Liver (tissue), 9 donors: Measurements from ENCODE around the gene IQGAP2. TPM values are rescaled to one million over a fixed set of nuclear protein-coding genes. Genes with fewer than 3 reads are reported as not detected.

ENCODE experiments used
- DNase-seq: peaks from one replicate; pipeline ENCODE4 v3.0.0-alpha.2; 2017; ENCODE audit warnings: low spot score
- H3K27ac ChIP-seq, 2 donors: one replicate each; pipeline ENCODE4 v1.7.0; 2013; ENCODE audit warnings: inconsistent platforms in 2 of 2, low read length in 2 of 2, control low read depth in 1 of 2, low read depth in 1 of 2, mild to moderate bottlenecking in 1 of 2
- H3K27me3 ChIP-seq, 4 donors: one replicate each; pipeline versions ENCODE4 v1.6.1 to v1.7.0; 2013; ENCODE audit warnings: low read length in 3 of 4, inconsistent platforms in 1 of 4, mild to moderate bottlenecking in 1 of 4, moderate library complexity in 1 of 4; ENCODE audit not compliant: control insufficient read depth in 4 of 4, insufficient read depth in 4 of 4
- H3K36me3 ChIP-seq, 4 donors: one replicate each; pipeline versions ENCODE4 v1.6.1 to v1.7.0; 2013; ENCODE audit warnings: low read length in 3 of 4, mild to moderate bottlenecking in 3 of 4, low read depth in 1 of 4, moderate library complexity in 1 of 4; ENCODE audit not compliant: control insufficient read depth in 4 of 4, insufficient read depth in 3 of 4
- H3K4me1 ChIP-seq, 4 donors: one replicate each; pipeline versions ENCODE4 v1.6.1 to v1.7.0; 2013; ENCODE audit warnings: low read length in 3 of 4, mild to moderate bottlenecking in 3 of 4, moderate library complexity in 1 of 4; ENCODE audit not compliant: control insufficient read depth in 4 of 4, insufficient read depth in 4 of 4
- H3K4me3 ChIP-seq, 3 donors: one replicate each; pipeline versions ENCODE4 v1.6.1 to v1.7.0; 2013; ENCODE audit warnings: low read length in 3 of 3, control low read depth in 1 of 3, low read depth in 1 of 3, mild to moderate bottlenecking in 1 of 3
- H3K9ac ChIP-seq, 2 donors: one replicate each; pipeline ENCODE4 v1.7.0; 2013; ENCODE audit warnings: low read length in 2 of 2, mild to moderate bottlenecking in 2 of 2, moderate library complexity in 2 of 2, control low read depth in 1 of 2, low read depth in 1 of 2
- H3K9me3 ChIP-seq, 4 donors: one replicate each; pipeline versions ENCODE4 v1.6.1 to v1.7.0; 2013; ENCODE audit warnings: low read length in 3 of 4; ENCODE audit not compliant: control insufficient read depth in 4 of 4
- EGR1 ChIP-seq, 2 donors: IDR thresholded peaks; 2 replicates each; pipeline ENCODE4 v1.6.1; 2016 to 2018; ENCODE audit warnings: antibody characterized with exemption in 2 of 2, low read depth in 2 of 2
- FOXA1 ChIP-seq: IDR thresholded peaks from 2 replicates; pipeline ENCODE4 v1.6.1; 2016; ENCODE audit warnings: antibody characterized with exemption
- FOXA2 ChIP-seq: IDR thresholded peaks from 2 replicates; pipeline ENCODE4 v1.6.1; 2016; ENCODE audit warnings: antibody characterized with exemption
- GABPA ChIP-seq, 2 donors: IDR thresholded peaks in 1 of 2; conservative IDR thresholded peaks in 1 of 2; 2 replicates each; pipeline ENCODE4 v1.6.1; 2016; ENCODE audit warnings: antibody characterized with exemption in 2 of 2, mild to moderate bottlenecking in 1 of 2, moderate library complexity in 1 of 2
- HNF4A ChIP-seq, 2 donors: conservative IDR thresholded peaks; 2 replicates each; pipeline ENCODE4 v1.6.1; 2016; ENCODE audit warnings: antibody characterized with exemption in 2 of 2, mild to moderate bottlenecking in 2 of 2
- HNF4G ChIP-seq: IDR thresholded peaks from 2 replicates; pipeline ENCODE4 v1.6.1; 2016; ENCODE audit warnings: antibody characterized with exemption
- JUND ChIP-seq, 2 donors: IDR thresholded peaks; 2 replicates each; pipeline ENCODE4 v1.6.1; 2016; ENCODE audit warnings: antibody characterized with exemption in 2 of 2
- MAX ChIP-seq: IDR thresholded peaks from 2 replicates; pipeline ENCODE4 v1.6.1; 2016; ENCODE audit warnings: antibody characterized with exemption
- NR2F2 ChIP-seq: IDR thresholded peaks from 2 replicates; pipeline ENCODE4 v1.6.1; 2016; ENCODE audit warnings: antibody characterized with exemption
- RAD21 ChIP-seq, 2 donors: IDR thresholded peaks; 2 replicates each; pipeline ENCODE4 v1.6.1; 2016; ENCODE audit warnings: antibody characterized with exemption in 2 of 2, mild to moderate bottlenecking in 2 of 2
- REST ChIP-seq: IDR thresholded peaks from 2 replicates; pipeline ENCODE4 v1.6.1; 2016; ENCODE audit warnings: antibody characterized with exemption, mild to moderate bottlenecking
- RXRA ChIP-seq, 2 donors: IDR thresholded peaks; 2 replicates each; pipeline ENCODE4 v1.6.1; 2017 to 2018; ENCODE audit warnings: antibody characterized with exemption in 2 of 2, mild to moderate bottlenecking in 1 of 2
- SP1 ChIP-seq: IDR thresholded peaks from 2 replicates; pipeline ENCODE4 v1.6.1; 2018; ENCODE audit warnings: antibody characterized with exemption, mild to moderate bottlenecking
- TAF1 ChIP-seq: conservative IDR thresholded peaks from 2 replicates; pipeline ENCODE4 v1.6.1; 2016; ENCODE audit warnings: antibody characterized with exemption, mild to moderate bottlenecking
- YY1 ChIP-seq: IDR thresholded peaks from 2 replicates; pipeline ENCODE4 v1.6.1; 2016; ENCODE audit warnings: antibody characterized with exemption, mild to moderate bottlenecking
- WGBS: extraction: QIAGEN DNeasy Blood & Tissue Kit; methylation state at CpG from one replicate; pipeline ENCODE4 v1.1.7; 2013; 5-methylcytosine and 5-hydroxymethylcytosine counted together
- polyA plus RNA-seq, 2 donors: library from polyadenylated mRNA; stranded (reverse) in 1 of 2; unstranded in 1 of 2; fragments of 200-250 nt in 1 of 2; fragments of >200 nt in 1 of 2; fragmentation: Nextera tagmentation in 1 of 2; extraction: Ambion mirVana in 1 of 2; gene quantifications; one replicate each; pipeline versions ENCODE4 v1.2.1 to v1.2.3, GENCODE V29; 2013 to 2015
- total RNA-seq, 2 donors: library from RNA; depleted of rRNA; stranded (reverse); fragments of >200 nt; gene quantifications; one replicate each; pipeline ENCODE4 v1.2.3, GENCODE V29; 2014
- TF ChIP-seq, protein P1 (sequence below): IDR thresholded peaks from 2 replicates; pipeline ENCODE4 v1.6.1; 2016; ENCODE audit warnings: antibody characterized with exemption
- TF ChIP-seq, protein P2 (sequence below): fragments of 150-350 bp; IDR thresholded peaks from 2 replicates; pipeline ENCODE4 v1.5.1; 2017; ENCODE audit warnings: improper control_type of control experiment, low read depth, low read length; ENCODE audit not compliant: missing input control
- TF ChIP-seq, protein P3 (sequence below): IDR thresholded peaks from 2 replicates; pipeline ENCODE4 v1.6.1; 2016; ENCODE audit warnings: antibody characterized with exemption
- donor health status: healthy.
- donor health status: healthy.
- donor health status: healthy.
- donor health status: healthy.
- donor health status: healthy.

IQGAP2 gene
- total and polyA plus RNA-seq, 4 donors: 41.5 to 205 (median 102) TPM

DNA sequence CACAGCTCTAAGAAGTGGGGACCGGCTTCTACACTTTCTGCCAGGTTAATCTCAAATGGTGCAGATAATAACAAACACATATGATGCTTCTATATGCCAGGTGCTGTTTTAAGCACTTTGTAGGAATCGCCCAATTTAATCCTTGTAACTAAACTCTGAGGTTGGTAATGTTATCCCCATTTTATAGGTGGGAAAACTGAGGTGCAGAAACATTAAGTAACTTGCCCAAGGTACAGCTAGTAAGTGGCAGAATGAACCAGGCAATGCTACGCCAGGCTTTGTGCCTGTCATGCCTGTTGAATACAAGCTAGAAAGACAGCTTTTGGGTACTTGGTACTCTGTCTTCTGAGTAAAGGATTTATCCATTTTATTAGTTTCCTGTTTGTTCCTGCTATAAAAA is 19.7 kb downstream of the IQGAP2 start:
- peak overlapping the region in 1 of 2 donors; percentile 38 for H3K27ac ChIP-seq
- no peak for TF ChIP-seq FOXA1
- no peak for TF ChIP-seq MAX
- TF ChIP-seq, protein P1, sequence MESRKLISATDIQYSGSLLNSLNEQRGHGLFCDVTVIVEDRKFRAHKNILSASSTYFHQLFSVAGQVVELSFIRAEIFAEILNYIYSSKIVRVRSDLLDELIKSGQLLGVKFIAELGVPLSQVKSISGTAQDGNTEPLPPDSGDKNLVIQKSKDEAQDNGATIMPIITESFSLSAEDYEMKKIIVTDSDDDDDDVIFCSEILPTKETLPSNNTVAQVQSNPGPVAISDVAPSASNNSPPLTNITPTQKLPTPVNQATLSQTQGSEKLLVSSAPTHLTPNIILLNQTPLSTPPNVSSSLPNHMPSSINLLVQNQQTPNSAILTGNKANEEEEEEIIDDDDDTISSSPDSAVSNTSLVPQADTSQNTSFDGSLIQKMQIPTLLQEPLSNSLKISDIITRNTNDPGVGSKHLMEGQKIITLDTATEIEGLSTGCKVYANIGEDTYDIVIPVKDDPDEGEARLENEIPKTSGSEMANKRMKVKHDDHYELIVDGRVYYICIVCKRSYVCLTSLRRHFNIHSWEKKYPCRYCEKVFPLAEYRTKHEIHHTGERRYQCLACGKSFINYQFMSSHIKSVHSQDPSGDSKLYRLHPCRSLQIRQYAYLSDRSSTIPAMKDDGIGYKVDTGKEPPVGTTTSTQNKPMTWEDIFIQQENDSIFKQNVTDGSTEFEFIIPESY: no peak
- TF ChIP-seq TAF1: no peak
- TF ChIP-seq GABPA (IDR thresholded peaks at IDR 0.05 in 1 of 2, conservative IDR thresholded peaks at IDR 0.05 in 1 of 2): no peak
- TF ChIP-seq RXRA (IDR thresholded peaks at IDR 0.05): no peak
- TF ChIP-seq, protein P2, sequence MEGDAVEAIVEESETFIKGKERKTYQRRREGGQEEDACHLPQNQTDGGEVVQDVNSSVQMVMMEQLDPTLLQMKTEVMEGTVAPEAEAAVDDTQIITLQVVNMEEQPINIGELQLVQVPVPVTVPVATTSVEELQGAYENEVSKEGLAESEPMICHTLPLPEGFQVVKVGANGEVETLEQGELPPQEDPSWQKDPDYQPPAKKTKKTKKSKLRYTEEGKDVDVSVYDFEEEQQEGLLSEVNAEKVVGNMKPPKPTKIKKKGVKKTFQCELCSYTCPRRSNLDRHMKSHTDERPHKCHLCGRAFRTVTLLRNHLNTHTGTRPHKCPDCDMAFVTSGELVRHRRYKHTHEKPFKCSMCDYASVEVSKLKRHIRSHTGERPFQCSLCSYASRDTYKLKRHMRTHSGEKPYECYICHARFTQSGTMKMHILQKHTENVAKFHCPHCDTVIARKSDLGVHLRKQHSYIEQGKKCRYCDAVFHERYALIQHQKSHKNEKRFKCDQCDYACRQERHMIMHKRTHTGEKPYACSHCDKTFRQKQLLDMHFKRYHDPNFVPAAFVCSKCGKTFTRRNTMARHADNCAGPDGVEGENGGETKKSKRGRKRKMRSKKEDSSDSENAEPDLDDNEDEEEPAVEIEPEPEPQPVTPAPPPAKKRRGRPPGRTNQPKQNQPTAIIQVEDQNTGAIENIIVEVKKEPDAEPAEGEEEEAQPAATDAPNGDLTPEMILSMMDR: no peak
- TF ChIP-seq, protein P3, sequence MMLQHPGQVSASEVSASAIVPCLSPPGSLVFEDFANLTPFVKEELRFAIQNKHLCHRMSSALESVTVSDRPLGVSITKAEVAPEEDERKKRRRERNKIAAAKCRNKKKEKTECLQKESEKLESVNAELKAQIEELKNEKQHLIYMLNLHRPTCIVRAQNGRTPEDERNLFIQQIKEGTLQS: no peak
- no peak for TF ChIP-seq EGR1 (IDR thresholded peaks at IDR 0.05; ENCODE audit: low read depth in 2 of 2)
- no peak for TF ChIP-seq SP1
- TF ChIP-seq RAD21 (IDR thresholded peaks at IDR 0.05): no peak
- TF ChIP-seq YY1: no peak
- no peak for TF ChIP-seq FOXA2
- TF ChIP-seq NR2F2: no peak
- no peak overlapping the region for H3K4me3 ChIP-seq
- WGBS: 90% methylated on average over 3 of the region's 3 CpGs
- H3K4me1 ChIP-seq: peaks cover 6 to 38% (median 33%) of the 10 kb centered on the region in 4 donors
- DNase-seq: no peak
- H3K36me3 ChIP-seq: no peaks in the 10 kb centered on the region
- no peaks in the 10 kb centered on the region for H3K27me3 ChIP-seq
- no peak overlapping the region for H3K9ac ChIP-seq
- H3K9me3 ChIP-seq: no peaks in the 10 kb centered on the region

GRCh38 chr5:76425146-76425545 is 22.1 kb downstream of the IQGAP2 start:
- H3K27ac ChIP-seq: no peak overlapping the region
- H3K36me3 ChIP-seq: no peaks in the 10 kb centered on the region
- H3K9ac ChIP-seq: no peak overlapping the region
- no peaks in the 10 kb centered on the region for H3K27me3 ChIP-seq
- no peak for TF ChIP-seq GABPA (IDR thresholded peaks at IDR 0.05 in 1 of 2, conservative IDR thresholded peaks at IDR 0.05 in 1 of 2)
- TF ChIP-seq, protein P2: no peak
- no peak for TF ChIP-seq HNF4A (conservative IDR thresholded peaks at IDR 0.05)
- no peak for TF ChIP-seq RXRA (IDR thresholded peaks at IDR 0.05)
- TF ChIP-seq FOXA1: no peak
- no peak for TF ChIP-seq TAF1
- no peak for TF ChIP-seq JUND (IDR thresholded peaks at IDR 0.05)
- TF ChIP-seq FOXA2: no peak
- TF ChIP-seq HNF4G: no peak
- TF ChIP-seq, protein P3: no peak
- TF ChIP-seq REST: no peak
- TF ChIP-seq YY1: no peak
- no peak for TF ChIP-seq MAX
- no peak for TF ChIP-seq NR2F2
- no peak for TF ChIP-seq SP1
- TF ChIP-seq EGR1 (IDR thresholded peaks at IDR 0.05; ENCODE audit: low read depth in 2 of 2): no peak
- TF ChIP-seq, protein P1: no peak
- no peak for TF ChIP-seq RAD21 (IDR thresholded peaks at IDR 0.05)
- no peak for DNase-seq
- H3K4me1 ChIP-seq: peaks cover 6 to 38% (median 33%) of the 10 kb centered on the region in 4 donors
- no peaks in the 10 kb centered on the region for H3K9me3 ChIP-seq
- 69% methylated on average over 4 of the region's 4 CpGs for WGBS
- no peak overlapping the region for H3K4me3 ChIP-seq
